Measurements from ENCODE around the gene ESR2.
"Not testable (repeated sequence)": the region's sequence is repeated elsewhere in the genome, so short reads cannot be mapped to it uniquely, and the experiment has no call there.

The ESR2 gene

GRCh38 chr14:64069634-64070359, 224.4 kb downstream of the ESR2 start:
- DNase-seq = no peak

GRCh38 chr14:64064447-64064846, 229.7 kb downstream of the ESR2 start:
- DNase-seq = no peak

- no peak for DNase-seq
Observed at GRCh38 chr14:64062381-64063115, 231.6 kb downstream of the ESR2 start.

GRCh38 chr14:64061706-64062105, 232.5 kb downstream of the ESR2 start:
- no peak for DNase-seq

GRCh38 chr14:64061115-64061514, 233.1 kb downstream of the ESR2 start:
- no peak for DNase-seq

GRCh38 chr14:64060648-64061096, 233.5 kb downstream of the ESR2 start:
- DNase-seq = no peak

- DNase-seq = no peak
Observed at GRCh38 chr14:64060199-64060545, 234.0 kb downstream of the ESR2 start.

GRCh38 chr14:64059454-64060198, 234.5 kb downstream of the ESR2 start:
- DNase-seq = no peak

- DNase-seq = no peak
Observed at GRCh38 chr14:64053694-64054669, 240.2 kb downstream of the ESR2 start.

GRCh38 chr14:64049616-64050381, 244.4 kb downstream of the ESR2 start:
- DNase-seq = no peak

GRCh38 chr14:64045091-64045490, 249.1 kb downstream of the ESR2 start:
- no peak for DNase-seq

- not testable (repeated sequence) for DNase-seq
Observed at GRCh38 chr14:64043296-64043695, 250.9 kb downstream of the ESR2 start.

GRCh38 chr14:64040044-64040443, 254.1 kb downstream of the ESR2 start:
- DNase-seq = no peak

GRCh38 chr14:64038841-64039542, 255.2 kb downstream of the ESR2 start:
- DNase-seq = no peak

- DNase-seq = not testable (repeated sequence)
Observed at GRCh38 chr14:64037869-64038745, 256.1 kb downstream of the ESR2 start.

GRCh38 chr14:64035143-64035542, 259.0 kb downstream of the ESR2 start:
- DNase-seq = no peak

All from suppressor macrophage treated with lipopolysaccharide for 4 hours (primary cell).